Fibroblast of mammary gland (primary cell): ENCODE results near the gene CHAF1A.

Source experiments
- DNase-seq: peaks from one replicate; pipeline ENCODE4 v3.0.0-alpha.2; 2010; ENCODE audit warnings: low read depth
- H3K4me3 ChIP-seq: 2 replicates; pipeline ENCODE4 v1.5.1; 2011; ENCODE audit warnings: low read depth, mild to moderate bottlenecking, low read length, moderate library complexity; ENCODE audit not compliant: control insufficient read depth
- TF ChIP-seq, protein P1 (sequence below): conservative IDR thresholded peaks from 2 replicates; pipeline ENCODE4 v1.5.1; 2011; ENCODE audit warnings: low read depth, low read length, inconsistent platforms; ENCODE audit not compliant: control insufficient read depth, insufficient read depth

Gene CHAF1A

DNA sequence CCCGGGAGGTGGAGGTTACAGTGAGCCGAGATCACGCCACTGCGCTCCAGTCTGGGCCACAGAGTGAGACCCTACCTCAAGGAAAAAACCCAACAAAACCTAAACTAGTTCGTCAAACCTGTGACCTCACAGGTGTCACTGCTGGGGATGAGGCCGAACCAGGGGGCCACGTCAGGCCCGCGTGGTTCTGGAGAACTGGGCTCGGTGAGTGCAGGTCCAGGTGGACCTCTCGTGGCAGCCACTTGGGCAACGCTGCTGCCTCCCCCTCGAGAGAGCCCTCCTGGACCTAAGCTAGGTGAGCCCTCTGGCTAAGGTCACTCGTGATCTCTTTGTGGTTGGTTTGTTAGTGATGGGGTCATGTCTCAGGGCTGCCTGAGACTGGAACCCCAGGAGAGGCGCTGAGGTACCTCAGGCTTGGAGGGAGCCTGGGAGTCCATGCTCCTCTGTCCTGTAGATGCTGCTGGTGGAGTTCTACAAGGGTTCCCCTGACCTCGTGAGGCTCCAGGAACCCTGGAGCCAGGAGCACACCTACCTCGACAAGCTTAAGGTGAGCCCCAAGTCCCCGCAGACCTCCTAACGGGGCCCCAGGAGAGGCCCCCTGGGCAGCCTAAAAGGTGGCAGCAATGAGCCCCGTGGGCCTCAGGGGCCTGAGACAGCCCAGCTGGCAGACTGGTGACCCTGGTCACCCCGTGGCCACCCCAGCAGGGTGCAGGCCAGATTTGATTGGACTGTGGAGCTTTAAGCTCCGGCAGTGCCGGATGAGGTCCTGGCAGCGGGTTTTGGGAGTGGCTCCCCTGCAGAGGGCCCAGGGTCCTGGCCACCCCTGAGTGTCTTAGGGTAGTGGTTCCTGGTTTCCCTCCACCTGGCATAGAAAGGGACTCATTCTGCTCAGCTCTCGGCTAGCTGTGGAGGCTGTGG, 43.5 kb upstream of the CHAF1A start:
- DNase-seq: no peak
- TF ChIP-seq, protein P1, sequence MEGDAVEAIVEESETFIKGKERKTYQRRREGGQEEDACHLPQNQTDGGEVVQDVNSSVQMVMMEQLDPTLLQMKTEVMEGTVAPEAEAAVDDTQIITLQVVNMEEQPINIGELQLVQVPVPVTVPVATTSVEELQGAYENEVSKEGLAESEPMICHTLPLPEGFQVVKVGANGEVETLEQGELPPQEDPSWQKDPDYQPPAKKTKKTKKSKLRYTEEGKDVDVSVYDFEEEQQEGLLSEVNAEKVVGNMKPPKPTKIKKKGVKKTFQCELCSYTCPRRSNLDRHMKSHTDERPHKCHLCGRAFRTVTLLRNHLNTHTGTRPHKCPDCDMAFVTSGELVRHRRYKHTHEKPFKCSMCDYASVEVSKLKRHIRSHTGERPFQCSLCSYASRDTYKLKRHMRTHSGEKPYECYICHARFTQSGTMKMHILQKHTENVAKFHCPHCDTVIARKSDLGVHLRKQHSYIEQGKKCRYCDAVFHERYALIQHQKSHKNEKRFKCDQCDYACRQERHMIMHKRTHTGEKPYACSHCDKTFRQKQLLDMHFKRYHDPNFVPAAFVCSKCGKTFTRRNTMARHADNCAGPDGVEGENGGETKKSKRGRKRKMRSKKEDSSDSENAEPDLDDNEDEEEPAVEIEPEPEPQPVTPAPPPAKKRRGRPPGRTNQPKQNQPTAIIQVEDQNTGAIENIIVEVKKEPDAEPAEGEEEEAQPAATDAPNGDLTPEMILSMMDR: no peak
- H3K4me3 ChIP-seq: no peak overlapping the region

DNA sequence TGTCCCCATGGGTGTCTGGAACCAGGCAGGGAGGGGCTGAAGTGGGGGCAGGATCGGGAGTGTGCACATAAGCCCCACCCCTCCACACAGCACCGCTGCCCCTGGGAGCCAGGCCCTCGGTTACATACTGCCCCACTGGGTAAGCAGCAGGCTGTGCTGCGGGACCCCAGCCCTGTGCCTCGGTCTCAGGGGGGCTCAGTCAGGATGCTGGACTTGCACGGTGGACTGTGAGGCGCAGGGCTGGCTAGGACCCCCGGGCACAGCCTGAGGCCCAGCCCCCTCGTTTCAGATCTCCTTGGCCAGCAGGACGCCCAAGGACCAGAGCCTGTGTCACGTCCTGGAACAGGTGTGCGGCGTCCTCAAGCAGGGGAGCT, 42.8 kb upstream of the CHAF1A start:
- no peak overlapping the region for H3K4me3 ChIP-seq
- no peak for DNase-seq
- TF ChIP-seq, protein P1: no peak

DNA sequence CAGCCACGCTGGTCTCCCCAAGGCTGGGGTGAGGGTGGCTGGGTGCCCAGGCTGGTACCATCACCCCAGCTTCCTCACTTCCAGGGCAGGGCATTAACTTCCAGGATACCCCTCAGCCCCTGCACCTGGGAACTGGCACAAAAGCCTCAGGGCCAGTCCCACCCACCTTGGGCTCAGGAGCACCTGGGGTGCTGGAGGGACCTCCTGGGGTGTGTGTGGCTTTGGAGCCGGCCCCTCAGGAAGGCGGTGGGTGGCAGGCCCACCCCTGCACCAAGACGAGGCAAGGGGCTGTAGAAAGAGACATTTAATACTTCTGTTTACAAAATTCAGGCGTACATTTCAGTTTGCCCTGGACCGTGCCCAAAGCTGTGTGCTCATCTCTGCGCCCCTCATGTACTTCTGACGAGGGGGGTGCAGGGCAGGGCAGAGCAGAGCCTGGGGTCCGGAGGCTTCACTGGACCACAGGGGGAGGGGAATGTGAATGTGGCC, 42.3 kb upstream of the CHAF1A start:
- DNase-seq: no peak
- TF ChIP-seq, protein P1: no peak
- no peak overlapping the region for H3K4me3 ChIP-seq

DNA sequence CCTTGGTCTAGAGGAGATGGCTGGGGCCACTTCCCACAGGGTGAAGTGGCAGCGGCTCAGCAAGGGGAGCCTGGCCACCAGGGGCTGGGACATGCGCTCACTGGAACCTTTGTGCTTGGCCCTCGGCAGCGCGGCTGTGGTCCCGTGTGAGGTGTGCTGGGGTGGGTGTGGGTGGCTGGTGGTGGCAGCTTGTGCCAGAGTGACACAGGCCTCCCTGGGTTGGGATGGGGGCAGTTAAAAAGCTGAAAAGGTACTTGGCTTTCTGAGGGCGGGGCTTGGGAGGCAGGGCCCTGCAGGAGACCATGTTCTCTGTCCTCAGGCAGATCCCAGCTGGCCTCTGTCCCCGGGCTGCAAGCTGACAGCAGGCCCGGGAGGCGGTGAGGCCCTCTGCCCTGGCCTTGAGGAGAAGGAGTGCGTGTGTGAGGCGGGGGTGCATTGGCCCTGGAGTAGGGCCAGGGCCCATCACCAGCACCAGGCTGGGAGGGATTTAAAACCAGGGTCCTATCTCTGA, 41.7 kb upstream of the CHAF1A start:
- TF ChIP-seq, protein P1: no peak
- DNase-seq: no peak
- no peak overlapping the region for H3K4me3 ChIP-seq

- DNase-seq: no peak
- no peak overlapping the region for H3K4me3 ChIP-seq
- TF ChIP-seq, protein P1: no peak
These were observed 41.0 kb upstream of the CHAF1A start for GRCh38 chr19:4361152-4362046.

DNA sequence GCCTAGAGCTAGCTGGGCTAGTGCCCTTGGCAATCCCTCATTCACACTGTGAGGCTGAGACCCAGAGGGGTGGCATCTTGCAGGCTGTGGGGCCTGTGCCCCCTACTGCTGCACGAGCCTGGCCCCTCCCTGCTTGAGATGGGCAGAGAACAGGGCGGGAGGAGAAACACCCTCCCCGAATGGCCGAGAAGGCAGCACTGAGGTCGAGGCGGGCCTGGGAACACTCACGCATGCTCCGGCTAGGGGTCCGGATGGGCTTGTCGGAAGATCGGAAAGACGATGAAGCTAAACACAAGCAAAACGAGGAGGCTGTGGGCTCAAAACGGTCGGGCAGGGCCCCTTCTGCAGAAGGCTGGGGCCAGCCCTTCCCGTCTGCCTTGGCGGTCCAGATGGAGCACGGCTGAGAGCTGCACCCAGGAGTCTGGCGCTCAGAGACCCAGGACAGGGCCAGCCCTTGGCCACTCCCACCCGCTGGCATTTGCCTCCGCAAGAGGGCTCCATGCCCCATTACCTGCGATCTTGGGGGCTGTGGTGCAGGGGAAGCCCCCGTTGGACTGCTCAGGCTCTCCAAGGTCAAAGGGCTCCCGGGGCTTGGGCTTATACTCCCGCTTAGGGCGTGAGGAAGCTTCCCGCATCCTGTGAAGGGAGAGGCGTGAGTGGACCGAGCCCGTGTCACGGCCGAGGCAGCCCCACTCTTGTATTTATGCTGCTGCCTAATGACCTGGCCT, 40.2 kb upstream of the CHAF1A start:
- TF ChIP-seq, protein P1: no peak
- H3K4me3 ChIP-seq: no peak overlapping the region
- no peak for DNase-seq
